Left cardiac atrium (tissue), 4 donors: ENCODE measurements around the gene BLOC1S4. TPM values are rescaled to one million over a fixed set of nuclear protein-coding genes. Genes with fewer than 3 reads are reported as not detected.
A peak's percentile ranks its signal among the peaks of the same experiment; 100 is the strongest.
"Not testable (repeated sequence)": the region's sequence is repeated elsewhere in the genome, so short reads cannot be mapped to it uniquely, and the experiment has no call there.

Source experiments
- ATAC-seq, 2 donors: fragments of 200-7000 bp; cut with Tn5 transposase; one replicate each; pipeline ENCODE4 v1.9.1; 2020; ENCODE audit warnings: mild to moderate bottlenecking in 2 of 2, moderate library complexity in 2 of 2
- DNase-seq: peaks from one replicate; pipeline ENCODE4 v3.0.0-alpha.2; 2020
- intact Hi-C, 2 donors: fragments of 100-400 bp; cut with DNase I; formaldehyde crosslinking; loops; one replicate each; pipeline versions ENCODE4 v1.14.1 to v1.15.1; 2022 to 2023
- total RNA-seq, 2 donors: library from RNA; stranded (reverse); fragmentation: NEBNext Ultra II Directional; extraction: Animal tissue kit (Norgen Biotek cat#: 25700); gene quantifications; one replicate each; pipeline ENCODE4 v1.2.1, GENCODE V29; 2021
- donor health status: DM: no; HTN: yes; CAD: no.
- donor health status: DM: no; HTN: yes; CAD: no; lungs with severe emphysema.
- donor health status: DM: yes; HTN: yes; CAD: no.
- donor health status: Dilated cardiomyopathy.

Gene BLOC1S4
- total RNA-seq, 2 donors from 2014 or later = 7.4 to 10.6 TPM

- ATAC-seq (no peak), DNase-seq (no peak)
- intact Hi-C loops = no loop called here
Measured at GRCh38 chr4:6750286-6751221, 34.6 kb downstream of the BLOC1S4 start.

- DNase-seq (no peak), ATAC-seq (no peak)
- intact Hi-C loops = no loop called here
Measured at GRCh38 chr4:6751611-6752485, 35.9 kb downstream of the BLOC1S4 start.

- intact Hi-C loops = no loop called here
- DNase-seq = no peak
- ATAC-seq = no peak
Measured at GRCh38 chr4:6752486-6752829, 36.5 kb downstream of the BLOC1S4 start.

- peak in 1 of 2 donors; percentile 49 for ATAC-seq
- intact Hi-C loops = no loop called here
- no peak for DNase-seq
Measured at GRCh38 chr4:6753103-6753560, 37.2 kb downstream of the BLOC1S4 start.

- DNase-seq (no peak), ATAC-seq (no peak)
- intact Hi-C loops = no loop called here
Measured at GRCh38 chr4:6753891-6754290, 37.9 kb downstream of the BLOC1S4 start.

GRCh38 chr4:6754481-6755087 is 38.6 kb downstream of the BLOC1S4 start:
- ATAC-seq (no peak), DNase-seq (no peak)
- intact Hi-C loops = no loop called here

GRCh38 chr4:6755088-6755753 is 39.2 kb downstream of the BLOC1S4 start:
- no peak for DNase-seq
- intact Hi-C loops = no loop called here

GRCh38 chr4:6756345-6756744 is 40.4 kb downstream of the BLOC1S4 start:
- intact Hi-C loops, ATAC-seq: not testable (repeated sequence)

More at GRCh38 chr4:6755088-6755753, 39.2 kb downstream of the BLOC1S4 start:
- no peak for ATAC-seq

GRCh38 chr4:6758728-6759127 is 42.8 kb downstream of the BLOC1S4 start:
- intact Hi-C loops = no loop called here
- no peak for ATAC-seq
- DNase-seq = no peak

More at GRCh38 chr4:6756345-6756744, 40.4 kb downstream of the BLOC1S4 start:
- DNase-seq = not testable (repeated sequence)

GRCh38 chr4:6760865-6761264 is 44.9 kb downstream of the BLOC1S4 start:
- ATAC-seq = no peak
- intact Hi-C loops = no loop called here
- DNase-seq = no peak

GRCh38 chr4:6761649-6762615 is 46.0 kb downstream of the BLOC1S4 start:
- intact Hi-C loops = no loop called here
- ATAC-seq (no peak), DNase-seq (no peak)

GRCh38 chr4:6763330-6763851 is 47.4 kb downstream of the BLOC1S4 start:
- DNase-seq (no peak), ATAC-seq (no peak)

GRCh38 chr4:6764976-6765620 is 49.1 kb downstream of the BLOC1S4 start:
- ATAC-seq (no peak), DNase-seq (no peak)
- intact Hi-C loops = no loop called here

More at GRCh38 chr4:6763330-6763851, 47.4 kb downstream of the BLOC1S4 start:
- intact Hi-C loops = no loop called here

- DNase-seq = no peak
- ATAC-seq = no peak
- intact Hi-C loops = no loop called here
Measured at GRCh38 chr4:6765703-6766102, 49.7 kb downstream of the BLOC1S4 start.
